HEK293 (cell line): ENCODE results near the gene GLDC.

Experiments
- PBX3 ChIP-seq: sonication (generic); formaldehyde crosslinking; IDR thresholded peaks from 2 replicates; pipeline ENCODE4 v1.8.1; 2022; ENCODE audit warnings: mild to moderate bottlenecking, moderate library complexity, missing genetic modification reagents
- SP2 ChIP-seq: fragments of 450-650 bp; formaldehyde crosslinking; IDR thresholded peaks from 2 replicates; pipeline ENCODE4 v1.5.1; 2016; ENCODE audit warnings: missing biosample characterization, missing genetic modification characterization
- YY1 ChIP-seq: fragments of 450-650 bp; formaldehyde crosslinking; IDR thresholded peaks from 2 replicates; pipeline ENCODE4 v1.5.1; 2018; ENCODE audit warnings: missing biosample characterization, missing genetic modification characterization
- ZNF335 ChIP-seq: fragments of 450-650 bp; formaldehyde crosslinking; conservative IDR thresholded peaks from 2 replicates; pipeline ENCODE4 v1.5.1; 2016; ENCODE audit warnings: missing biosample characterization, missing genetic modification characterization
- ZNF350 ChIP-seq: fragments of 450-650 bp; formaldehyde crosslinking; IDR thresholded peaks from 2 replicates; pipeline ENCODE4 v1.5.0; 2017; ENCODE audit warnings: missing biosample characterization, mild to moderate bottlenecking, missing genetic modification characterization
- ZNF660 ChIP-seq: fragments of 450-650 bp; IDR thresholded peaks from 2 replicates; pipeline ENCODE4 v1.5.1; 2018; ENCODE audit warnings: missing biosample characterization, mild to moderate bottlenecking, missing genetic modification characterization
- ZNF768 ChIP-seq: fragments of 450-650 bp; formaldehyde crosslinking; IDR thresholded peaks from 2 replicates; pipeline ENCODE4 v1.5.1; 2018; ENCODE audit warnings: missing biosample characterization, mild to moderate bottlenecking, missing genetic modification characterization
- TF ChIP-seq, protein P1 (sequence below): fragments of 450-650 bp; formaldehyde crosslinking; IDR thresholded peaks from 2 replicates; pipeline ENCODE4 v1.5.1; 2016; ENCODE audit warnings: missing biosample characterization, missing genetic modification characterization

DNA sequence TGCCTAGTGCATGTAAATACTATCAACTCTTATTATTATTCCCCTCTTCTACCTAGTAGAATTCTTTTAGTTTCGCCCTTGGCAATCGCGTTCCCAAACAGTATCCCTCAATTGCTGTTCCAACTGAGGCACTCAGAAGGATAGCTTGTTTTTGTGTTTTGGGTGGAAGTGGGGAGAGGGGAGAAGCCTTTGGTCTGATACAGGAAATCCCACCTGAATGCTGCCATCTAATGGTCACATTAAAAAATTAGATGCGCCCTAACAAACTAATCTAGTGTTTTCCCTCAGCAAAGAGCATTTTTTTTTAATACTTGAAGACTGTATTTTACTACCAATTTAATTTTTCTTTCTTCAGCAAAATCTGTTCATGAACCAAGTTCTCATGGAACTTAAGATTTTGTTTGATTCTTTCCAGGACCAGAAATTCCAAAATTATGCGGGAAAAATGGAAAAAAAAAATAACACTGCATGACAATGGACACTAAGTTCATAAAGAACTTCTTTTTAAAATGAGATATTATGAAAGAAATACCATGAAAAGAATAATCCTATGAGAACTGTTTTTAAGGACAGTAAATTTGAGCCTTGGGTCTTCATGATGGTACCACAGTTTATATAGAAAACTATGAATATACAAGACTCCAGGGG, 22.2 kb upstream of the GLDC start:
- TF ChIP-seq, protein P1, sequence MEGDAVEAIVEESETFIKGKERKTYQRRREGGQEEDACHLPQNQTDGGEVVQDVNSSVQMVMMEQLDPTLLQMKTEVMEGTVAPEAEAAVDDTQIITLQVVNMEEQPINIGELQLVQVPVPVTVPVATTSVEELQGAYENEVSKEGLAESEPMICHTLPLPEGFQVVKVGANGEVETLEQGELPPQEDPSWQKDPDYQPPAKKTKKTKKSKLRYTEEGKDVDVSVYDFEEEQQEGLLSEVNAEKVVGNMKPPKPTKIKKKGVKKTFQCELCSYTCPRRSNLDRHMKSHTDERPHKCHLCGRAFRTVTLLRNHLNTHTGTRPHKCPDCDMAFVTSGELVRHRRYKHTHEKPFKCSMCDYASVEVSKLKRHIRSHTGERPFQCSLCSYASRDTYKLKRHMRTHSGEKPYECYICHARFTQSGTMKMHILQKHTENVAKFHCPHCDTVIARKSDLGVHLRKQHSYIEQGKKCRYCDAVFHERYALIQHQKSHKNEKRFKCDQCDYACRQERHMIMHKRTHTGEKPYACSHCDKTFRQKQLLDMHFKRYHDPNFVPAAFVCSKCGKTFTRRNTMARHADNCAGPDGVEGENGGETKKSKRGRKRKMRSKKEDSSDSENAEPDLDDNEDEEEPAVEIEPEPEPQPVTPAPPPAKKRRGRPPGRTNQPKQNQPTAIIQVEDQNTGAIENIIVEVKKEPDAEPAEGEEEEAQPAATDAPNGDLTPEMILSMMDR (tag by site-specific recombination): peak; percentile 21; the same call in 1 of the 2 replicates
- TF ChIP-seq YY1 (tag by site-specific recombination) (no peak), ZNF768 (tag by site-specific recombination) (no peak), PBX3 (no peak), ZNF660 (tag by site-specific recombination) (no peak), SP2 (tag by site-specific recombination) (no peak), ZNF335 (tag by site-specific recombination) (no peak), ZNF350 (tag by site-specific recombination) (no peak)
